PFSK-1 (cell line): Measurements from ENCODE around the gene ZNF630.

Source experiments
- FOXP2 ChIP-seq: optimal IDR thresholded peaks from 2 replicates; pipeline ENCODE3; 2011; ENCODE audit warnings: borderline replicate concordance, control low read depth, inconsistent platforms; ENCODE audit not compliant: insufficient read depth; ENCODE audit errors: extremely low read length, extremely low read depth
- POLR2AphosphoS5 ChIP-seq: IDR thresholded peaks from 2 replicates; pipeline ENCODE4 v1.6.1; 2012; ENCODE audit warnings: low read depth, mild to moderate bottlenecking, control low read depth, low read length, moderate library complexity
- SIN3A ChIP-seq: IDR thresholded peaks from 2 replicates; pipeline ENCODE4 v1.6.1; 2012; ENCODE audit warnings: mild to moderate bottlenecking, low read length, moderate library complexity, borderline replicate concordance; ENCODE audit not compliant: insufficient read depth
- TAF1 ChIP-seq: IDR thresholded peaks from 2 replicates; pipeline ENCODE4 v1.6.1; 2012; ENCODE audit warnings: low read length, control low read depth, borderline replicate concordance; ENCODE audit not compliant: insufficient read depth
- TF ChIP-seq, protein P1 (sequence below), 2 experiments: IDR thresholded peaks; 2 replicates each; pipeline versions ENCODE4 v1.6.1 to v1.8.0; 2011 to 2012; ENCODE audit warnings: low read depth in 2 of 2, low read length in 2 of 2, control low read depth in 1 of 2, inconsistent platforms in 1 of 2, mild to moderate bottlenecking in 1 of 2, moderate library complexity in 1 of 2; ENCODE audit not compliant: insufficient read depth in 1 of 2

Gene ZNF630

DNA sequence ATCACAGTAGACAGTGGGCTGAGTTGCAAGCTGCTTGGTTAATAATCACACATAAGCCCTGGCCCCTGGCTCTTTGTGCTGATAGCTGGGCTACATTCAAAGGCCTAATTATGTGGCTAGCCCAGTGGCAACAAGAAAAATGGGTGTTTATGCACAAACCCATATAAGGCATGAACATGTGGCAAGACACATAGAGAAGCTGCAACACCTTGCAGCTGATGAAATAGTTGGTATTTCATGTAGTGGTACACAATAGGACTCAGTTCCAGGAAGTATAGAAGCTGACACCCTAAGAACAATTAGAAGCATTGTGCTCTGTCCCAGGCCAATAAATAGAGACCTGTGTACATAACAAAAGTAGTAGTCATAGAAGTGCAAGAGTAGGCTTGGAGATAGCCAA is 14.6 kb upstream of the ZNF630 start:
- TF ChIP-seq, protein P1, sequence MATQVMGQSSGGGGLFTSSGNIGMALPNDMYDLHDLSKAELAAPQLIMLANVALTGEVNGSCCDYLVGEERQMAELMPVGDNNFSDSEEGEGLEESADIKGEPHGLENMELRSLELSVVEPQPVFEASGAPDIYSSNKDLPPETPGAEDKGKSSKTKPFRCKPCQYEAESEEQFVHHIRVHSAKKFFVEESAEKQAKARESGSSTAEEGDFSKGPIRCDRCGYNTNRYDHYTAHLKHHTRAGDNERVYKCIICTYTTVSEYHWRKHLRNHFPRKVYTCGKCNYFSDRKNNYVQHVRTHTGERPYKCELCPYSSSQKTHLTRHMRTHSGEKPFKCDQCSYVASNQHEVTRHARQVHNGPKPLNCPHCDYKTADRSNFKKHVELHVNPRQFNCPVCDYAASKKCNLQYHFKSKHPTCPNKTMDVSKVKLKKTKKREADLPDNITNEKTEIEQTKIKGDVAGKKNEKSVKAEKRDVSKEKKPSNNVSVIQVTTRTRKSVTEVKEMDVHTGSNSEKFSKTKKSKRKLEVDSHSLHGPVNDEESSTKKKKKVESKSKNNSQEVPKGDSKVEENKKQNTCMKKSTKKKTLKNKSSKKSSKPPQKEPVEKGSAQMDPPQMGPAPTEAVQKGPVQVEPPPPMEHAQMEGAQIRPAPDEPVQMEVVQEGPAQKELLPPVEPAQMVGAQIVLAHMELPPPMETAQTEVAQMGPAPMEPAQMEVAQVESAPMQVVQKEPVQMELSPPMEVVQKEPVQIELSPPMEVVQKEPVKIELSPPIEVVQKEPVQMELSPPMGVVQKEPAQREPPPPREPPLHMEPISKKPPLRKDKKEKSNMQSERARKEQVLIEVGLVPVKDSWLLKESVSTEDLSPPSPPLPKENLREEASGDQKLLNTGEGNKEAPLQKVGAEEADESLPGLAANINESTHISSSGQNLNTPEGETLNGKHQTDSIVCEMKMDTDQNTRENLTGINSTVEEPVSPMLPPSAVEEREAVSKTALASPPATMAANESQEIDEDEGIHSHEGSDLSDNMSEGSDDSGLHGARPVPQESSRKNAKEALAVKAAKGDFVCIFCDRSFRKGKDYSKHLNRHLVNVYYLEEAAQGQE (IDR thresholded peaks at IDR 0.05; ENCODE audit: insufficient read depth in 1 of 2, low read depth in 2 of 2, low read length in 2 of 2): no peak
- no peak for TF ChIP-seq POLR2AphosphoS5
- TF ChIP-seq SIN3A: no peak
- TF ChIP-seq FOXP2: no peak
- TF ChIP-seq TAF1: no peak

DNA sequence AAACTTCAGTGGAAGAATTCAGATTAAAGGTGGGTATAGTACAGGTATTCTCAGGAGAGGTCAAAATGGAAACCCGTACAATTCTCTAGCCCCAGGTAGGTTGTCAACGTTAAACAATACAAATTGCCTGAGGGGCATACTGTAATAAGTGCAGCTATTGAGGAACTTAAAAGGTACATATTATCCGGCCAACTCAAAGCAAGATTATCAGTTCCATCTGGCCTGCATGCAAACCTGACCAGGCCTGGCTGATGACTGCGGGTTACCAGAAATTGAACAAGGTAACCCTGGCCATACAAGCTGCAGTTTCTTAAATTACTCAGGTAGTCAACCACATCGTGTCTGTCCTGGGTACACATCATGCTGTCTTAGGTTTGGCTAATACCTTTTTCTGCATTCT is 12.3 kb upstream of the ZNF630 start:
- TF ChIP-seq SIN3A (no peak), FOXP2 (no peak), POLR2AphosphoS5 (no peak), TAF1 (no peak)
- TF ChIP-seq, protein P1 (IDR thresholded peaks at IDR 0.05; ENCODE audit: insufficient read depth in 1 of 2, low read depth in 2 of 2, low read length in 2 of 2): no peak

DNA sequence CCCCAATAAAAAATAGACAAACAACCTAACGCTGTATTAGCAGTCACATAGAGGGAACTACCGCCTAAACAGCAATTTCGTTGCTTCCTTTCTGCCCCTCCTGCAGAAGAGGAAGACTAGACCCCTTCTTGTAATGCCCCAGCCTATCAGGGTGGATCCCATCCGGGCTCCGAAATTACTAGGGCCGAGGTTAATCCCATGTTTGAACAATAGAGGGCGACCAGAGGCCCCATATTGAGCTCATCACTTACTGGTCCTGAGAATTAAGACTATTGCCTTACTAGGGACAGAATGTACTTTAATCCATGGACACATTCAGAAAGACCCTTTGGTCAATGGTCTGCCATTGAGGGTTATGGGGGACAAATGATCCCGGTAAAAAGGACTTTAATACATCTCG is 11.8 kb upstream of the ZNF630 start:
- TF ChIP-seq, protein P1 (IDR thresholded peaks at IDR 0.05; ENCODE audit: insufficient read depth in 1 of 2, low read depth in 2 of 2, low read length in 2 of 2): no peak
- TF ChIP-seq SIN3A: no peak
- no peak for TF ChIP-seq FOXP2
- TF ChIP-seq TAF1: no peak
- no peak for TF ChIP-seq POLR2AphosphoS5

DNA sequence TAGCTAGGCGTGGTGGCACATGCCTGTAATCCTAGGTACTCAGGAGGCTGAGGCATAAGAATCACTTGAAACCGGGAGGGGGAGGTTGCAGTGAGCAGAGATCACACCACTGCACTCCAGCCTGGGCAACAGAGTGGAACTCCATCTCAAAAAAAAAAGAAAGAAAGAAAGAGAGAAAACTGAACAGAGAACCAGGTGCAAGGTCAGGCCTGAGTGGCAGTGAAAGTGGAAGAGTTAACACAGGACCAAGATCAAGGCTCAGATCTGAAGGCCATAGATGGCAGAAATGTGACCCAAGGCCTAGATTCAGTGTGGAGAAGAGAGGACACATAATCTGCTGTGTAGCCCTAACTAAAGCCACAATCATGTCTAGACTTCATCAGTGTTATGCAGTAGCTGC is 4.9 kb upstream of the ZNF630 start:
- TF ChIP-seq FOXP2 (no peak), TAF1 (no peak), POLR2AphosphoS5 (no peak), SIN3A (no peak)
- TF ChIP-seq, protein P1 (IDR thresholded peaks at IDR 0.05; ENCODE audit: insufficient read depth in 1 of 2, low read depth in 2 of 2, low read length in 2 of 2): no peak

DNA sequence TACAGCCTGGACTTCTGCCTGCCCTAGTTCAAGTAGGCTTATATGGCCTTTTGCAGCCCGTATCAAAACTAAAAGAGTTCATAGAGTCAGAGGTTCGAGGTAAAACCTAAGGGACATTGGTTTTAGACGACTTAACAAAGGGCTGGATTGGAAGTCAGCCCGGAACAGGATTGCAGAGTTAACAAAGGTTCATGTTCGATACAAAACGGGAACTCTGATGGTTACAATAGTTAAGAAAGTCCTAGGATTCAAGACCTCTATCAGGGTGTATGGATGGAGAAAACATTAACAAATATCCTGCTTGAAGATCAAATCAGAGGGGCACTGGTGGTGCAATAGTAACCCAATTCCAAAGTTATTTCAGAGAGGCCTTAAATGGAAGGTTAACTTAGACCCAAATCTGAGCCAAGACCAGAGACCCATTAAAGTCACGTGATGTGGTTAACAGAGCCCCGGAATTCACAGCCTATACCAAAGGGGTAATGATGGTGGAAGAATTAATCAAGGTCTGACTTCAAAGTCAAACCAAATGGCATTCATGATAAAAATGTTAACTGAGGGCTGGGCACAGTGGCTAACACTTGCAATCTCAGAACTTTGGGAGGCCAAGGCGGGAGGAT is 656 bp upstream of the ZNF630 start:
- TF ChIP-seq, protein P1 (IDR thresholded peaks at IDR 0.05; ENCODE audit: insufficient read depth in 1 of 2, low read depth in 2 of 2, low read length in 2 of 2): no peak
- TF ChIP-seq POLR2AphosphoS5 (no peak), TAF1 (no peak), FOXP2 (no peak), SIN3A (no peak)
